ENCODE results near the gene GALNT17.

GALNT17 gene

DNA sequence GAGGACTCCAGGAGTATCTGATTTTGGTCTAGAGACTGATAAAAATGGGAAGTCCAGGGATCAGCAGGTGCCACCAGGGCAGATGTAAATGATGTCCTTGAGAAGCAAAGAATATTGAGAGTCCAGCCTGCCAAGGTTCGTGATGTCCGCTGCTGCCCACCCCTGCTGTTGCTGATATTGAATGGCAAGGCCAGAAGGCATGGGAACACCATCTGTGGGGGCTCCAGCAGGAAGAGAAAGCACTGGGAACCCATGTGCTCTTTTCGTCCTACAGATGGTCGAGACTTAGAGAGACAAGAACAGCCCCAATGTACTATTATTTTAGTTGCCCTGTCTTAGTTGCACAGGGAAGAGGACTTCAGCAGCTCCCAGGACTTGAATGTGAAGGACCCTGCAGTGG lies 363.9 kb downstream of the GALNT17 start:
- TF ChIP-seq, protein P1, sequence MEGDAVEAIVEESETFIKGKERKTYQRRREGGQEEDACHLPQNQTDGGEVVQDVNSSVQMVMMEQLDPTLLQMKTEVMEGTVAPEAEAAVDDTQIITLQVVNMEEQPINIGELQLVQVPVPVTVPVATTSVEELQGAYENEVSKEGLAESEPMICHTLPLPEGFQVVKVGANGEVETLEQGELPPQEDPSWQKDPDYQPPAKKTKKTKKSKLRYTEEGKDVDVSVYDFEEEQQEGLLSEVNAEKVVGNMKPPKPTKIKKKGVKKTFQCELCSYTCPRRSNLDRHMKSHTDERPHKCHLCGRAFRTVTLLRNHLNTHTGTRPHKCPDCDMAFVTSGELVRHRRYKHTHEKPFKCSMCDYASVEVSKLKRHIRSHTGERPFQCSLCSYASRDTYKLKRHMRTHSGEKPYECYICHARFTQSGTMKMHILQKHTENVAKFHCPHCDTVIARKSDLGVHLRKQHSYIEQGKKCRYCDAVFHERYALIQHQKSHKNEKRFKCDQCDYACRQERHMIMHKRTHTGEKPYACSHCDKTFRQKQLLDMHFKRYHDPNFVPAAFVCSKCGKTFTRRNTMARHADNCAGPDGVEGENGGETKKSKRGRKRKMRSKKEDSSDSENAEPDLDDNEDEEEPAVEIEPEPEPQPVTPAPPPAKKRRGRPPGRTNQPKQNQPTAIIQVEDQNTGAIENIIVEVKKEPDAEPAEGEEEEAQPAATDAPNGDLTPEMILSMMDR (IDR thresholded peaks at IDR 0.05; ENCODE audit: low read depth, low read length, missing control alignments), result no peak
- no peaks in the 10 kb centered on the region for H3K36me3 ChIP-seq (replicated peaks)
- in situ Hi-C loops (cut with HindIII; ENCODE audit: low pct_ligation_motif_present, low sequenced_read_pairs), result no loop called here
- no peaks in the 10 kb centered on the region for H3K27me3 ChIP-seq (replicated peaks)
- no peak overlapping the region for H3K4me3 ChIP-seq (ENCODE audit: low read depth, low read length)
- no peak for DNase-seq
- no peak overlapping the region for H3K27ac ChIP-seq

DNA sequence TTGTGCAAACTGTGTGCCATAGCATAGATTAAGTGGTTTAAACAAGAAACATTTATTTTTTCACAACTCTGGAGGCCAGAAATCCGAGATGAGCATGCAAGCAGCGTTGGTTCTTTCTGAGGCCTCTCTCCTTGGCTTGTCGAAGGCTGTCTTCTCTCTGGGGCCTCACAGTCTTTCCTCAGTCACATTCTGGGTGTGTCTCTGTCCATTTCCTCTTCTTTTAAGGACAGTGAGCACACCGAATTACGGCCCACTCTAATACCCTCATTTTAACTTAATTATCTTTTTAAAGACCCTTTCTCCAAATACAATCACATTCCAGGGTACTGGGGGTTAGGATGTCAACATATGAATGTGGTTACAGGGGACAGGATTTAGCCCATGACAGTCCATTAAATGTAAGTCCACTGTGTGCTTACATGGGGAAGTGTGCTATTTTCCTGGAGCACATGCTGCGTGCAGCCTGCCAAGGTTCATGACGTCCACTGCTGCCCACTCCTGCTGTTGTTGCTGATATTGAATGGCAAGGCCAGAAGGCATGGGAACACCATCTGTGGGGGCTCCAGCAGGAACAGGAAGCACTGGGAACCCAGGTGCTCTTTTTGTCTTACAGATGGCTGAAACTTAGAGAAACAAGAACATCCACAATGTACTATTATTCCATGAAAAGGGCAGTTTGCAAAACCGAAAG lies 365.5 kb downstream of the GALNT17 start:
- TF ChIP-seq, protein P1 (IDR thresholded peaks at IDR 0.05; ENCODE audit: low read depth, low read length, missing control alignments), result no peak
- DNase-seq, result no peak
- Histone ChIP-seq H3K27me3 (replicated peaks) (no peaks in the 10 kb centered on the region), H3K27ac (no peak overlapping the region), H3K4me3 (ENCODE audit: low read depth, low read length) (no peak overlapping the region), H3K36me3 (replicated peaks) (no peaks in the 10 kb centered on the region)
- in situ Hi-C loops (cut with HindIII; ENCODE audit: low pct_ligation_motif_present, low sequenced_read_pairs), result no loop called here

DNA sequence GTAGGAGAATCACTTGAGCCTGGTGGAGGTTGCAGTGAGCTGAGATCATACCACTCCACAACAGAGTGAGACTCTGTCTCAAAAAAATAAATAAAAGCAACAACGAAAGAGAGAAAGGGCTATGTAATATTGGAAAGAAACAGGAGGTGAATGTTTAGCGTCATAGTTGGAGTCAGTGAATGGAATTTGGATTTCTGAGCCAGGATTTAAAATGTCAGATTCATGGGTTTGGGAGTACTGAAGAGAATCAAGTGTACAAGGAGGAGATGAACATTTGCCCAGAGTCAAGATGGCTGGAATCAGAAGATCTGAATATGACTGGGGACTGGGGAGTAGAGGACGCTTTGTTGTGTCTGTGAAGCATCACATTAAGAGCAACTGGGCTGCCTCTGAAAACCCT lies 366.4 kb downstream of the GALNT17 start:
- Histone ChIP-seq H3K27me3 (replicated peaks) (no peaks in the 10 kb centered on the region), H3K4me3 (ENCODE audit: low read depth, low read length) (no peak overlapping the region), H3K36me3 (replicated peaks) (no peaks in the 10 kb centered on the region), H3K27ac (no peak overlapping the region)
- in situ Hi-C loops (cut with HindIII; ENCODE audit: low pct_ligation_motif_present, low sequenced_read_pairs), result no loop called here
- no peak for DNase-seq
- TF ChIP-seq, protein P1 (IDR thresholded peaks at IDR 0.05; ENCODE audit: low read depth, low read length, missing control alignments), result no peak

DNA sequence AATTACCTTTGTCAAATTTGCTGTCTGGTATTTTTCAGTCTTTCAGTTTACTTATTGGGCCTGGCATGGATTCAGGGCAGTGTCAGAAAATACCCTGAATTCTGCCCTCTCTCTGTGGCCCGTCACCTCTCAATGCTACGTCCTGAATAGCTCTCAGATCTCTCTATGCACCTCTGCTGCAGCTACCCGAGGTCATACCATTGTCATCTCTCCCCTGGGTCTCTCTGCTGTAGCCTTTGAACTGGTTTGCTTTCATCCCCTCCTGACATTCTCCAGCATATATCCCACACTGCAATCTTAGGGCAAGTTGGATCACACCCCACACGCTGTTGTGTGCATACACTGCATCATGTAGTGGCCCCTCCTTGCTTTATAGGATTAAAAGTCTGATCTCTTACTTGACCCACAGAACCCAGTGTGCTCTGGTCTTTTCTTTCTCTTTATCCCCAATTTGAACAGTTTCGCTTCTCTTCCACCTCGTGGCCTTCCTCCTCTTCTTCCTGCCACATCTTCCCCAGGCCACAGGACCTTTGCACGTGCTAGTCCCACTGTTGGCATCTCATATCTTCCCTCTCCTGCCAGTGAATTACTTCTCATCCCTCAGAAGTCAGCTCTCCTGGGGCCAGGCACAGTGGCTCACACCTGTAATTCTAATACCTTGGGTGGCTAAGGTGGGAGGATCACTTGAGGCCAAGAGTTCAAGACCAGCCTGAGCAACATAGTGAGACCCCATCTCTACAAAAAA lies 372.9 kb downstream of the GALNT17 start:
- H3K4me3 ChIP-seq (ENCODE audit: low read depth, low read length), result no peak overlapping the region
- no peak overlapping the region for H3K27ac ChIP-seq
- no peak for DNase-seq
- no peaks in the 10 kb centered on the region for H3K36me3 ChIP-seq (replicated peaks)
- TF ChIP-seq, protein P1 (IDR thresholded peaks at IDR 0.05; ENCODE audit: low read depth, low read length, missing control alignments), result no peak
- no peaks in the 10 kb centered on the region for H3K27me3 ChIP-seq (replicated peaks)
- in situ Hi-C loops (cut with HindIII; ENCODE audit: low pct_ligation_motif_present, low sequenced_read_pairs), result no loop called here

GRCh38 chr7:71506822-71507221 lies 374.9 kb downstream of the GALNT17 start:
- in situ Hi-C loops (cut with HindIII; ENCODE audit: low pct_ligation_motif_present, low sequenced_read_pairs), result no loop called here
- no peak overlapping the region for H3K4me3 ChIP-seq (ENCODE audit: low read depth, low read length)
- TF ChIP-seq, protein P1 (IDR thresholded peaks at IDR 0.05; ENCODE audit: low read depth, low read length, missing control alignments), result no peak
- H3K36me3 ChIP-seq (replicated peaks), result no peaks in the 10 kb centered on the region
- H3K27ac ChIP-seq, result no peak overlapping the region
- DNase-seq, result no peak
- no peaks in the 10 kb centered on the region for H3K27me3 ChIP-seq (replicated peaks)
